HepG2 (cell line): ENCODE measurements around the gene EMC1. TPM values are rescaled to one million over a fixed set of nuclear protein-coding genes. Genes with fewer than 3 reads are reported as not detected.
A peak's percentile ranks its signal among the peaks of the same experiment; 100 is the strongest.

Experiments
- FLYWCH1 ChIP-seq: sonication (generic); formaldehyde crosslinking; IDR thresholded peaks from 2 replicates; pipeline ENCODE4 v1.8.1; 2023; ENCODE audit warnings: mild to moderate bottlenecking, missing genetic modification reagents
- FOXA3 ChIP-seq: IDR thresholded peaks from 2 replicates; pipeline ENCODE4 v1.6.1; 2016; ENCODE audit warnings: missing genetic modification reagents, missing compliant biosample characterization
- HNRNPL ChIP-seq: fragments of 200-400 bp; formaldehyde crosslinking; IDR thresholded peaks from 2 replicates; pipeline ENCODE4 v1.6.1; 2017; ENCODE audit warnings: mild to moderate bottlenecking, low read depth, low read length
- NFYC ChIP-seq: IDR thresholded peaks from 2 replicates; pipeline ENCODE4 v1.6.1; 2016; ENCODE audit warnings: missing genetic modification reagents, missing compliant biosample characterization
- POGZ ChIP-seq: sonication (generic); formaldehyde crosslinking; IDR thresholded peaks from 2 replicates; pipeline ENCODE4 v1.4.0; 2020; ENCODE audit warnings: mild to moderate bottlenecking, missing genetic modification reagents
- STAT5B ChIP-seq: sonication (generic); formaldehyde crosslinking; IDR thresholded peaks from 2 replicates; pipeline ENCODE4 v1.4.0; 2020; ENCODE audit warnings: missing genetic modification reagents
- ZNF33B ChIP-seq: sonication (generic); formaldehyde crosslinking; IDR thresholded peaks from 2 replicates; pipeline ENCODE4 v1.5.1; 2020; ENCODE audit warnings: mild to moderate bottlenecking, missing genetic modification reagents
- ZNF430 ChIP-seq: sonication (generic); formaldehyde crosslinking; IDR thresholded peaks from 2 replicates; pipeline ENCODE4 v1.9.0; 2021; ENCODE audit warnings: mild to moderate bottlenecking, missing genetic modification reagents
- ZNF460 ChIP-seq: sonication (generic); formaldehyde crosslinking; IDR thresholded peaks from 2 replicates; pipeline ENCODE4 v1.5.1; 2020; ENCODE audit warnings: missing genetic modification reagents, mild to moderate bottlenecking, borderline replicate concordance
- ZNF550 ChIP-seq: sonication (generic); formaldehyde crosslinking; IDR thresholded peaks from 2 replicates; pipeline ENCODE4 v1.4.0; 2020; ENCODE audit warnings: mild to moderate bottlenecking, missing genetic modification reagents, borderline replicate concordance
- ZNF557 ChIP-seq: sonication (generic); formaldehyde crosslinking; IDR thresholded peaks from 2 replicates; pipeline ENCODE4 v1.4.0; 2020; ENCODE audit warnings: missing genetic modification reagents
- ZNF790 ChIP-seq: sonication (generic); formaldehyde crosslinking; IDR thresholded peaks from 2 replicates; pipeline ENCODE4 v1.8.0; 2022; ENCODE audit warnings: missing genetic modification reagents, mild to moderate bottlenecking, borderline replicate concordance
- polyA plus RNA-seq, 8 experiments: library from polyadenylated mRNA; depleted of rRNA in 3 of 8; stranded (reverse) in 7 of 8; unstranded in 1 of 8; fragments of >200 nt; fragmentation: Illumina TruSeq in 4 of 8; extraction: Trizol in 4 of 8; gene quantifications; 2 replicates each; pipeline versions ENCODE4 v1.2.1 to v1.2.3, GENCODE V29; 2011 to 2016; ENCODE audit warnings: low read depth in 4 of 8, missing spikeins in 1 of 8, mixed read lengths in 1 of 8; ENCODE audit not compliant: insufficient read depth in 1 of 8
- total RNA-seq, 5 experiments: library from RNA; depleted of rRNA; stranded (reverse); fragments of >200 nt; fragmentation: Illumina TruSeq; extraction: Trizol; gene quantifications; 2 replicates each; pipeline ENCODE4 v1.2.3, GENCODE V29; 2016; ENCODE audit warnings: low read depth in 1 of 5
- TF ChIP-seq, protein P1 (sequence below): sonication (generic); formaldehyde crosslinking; IDR thresholded peaks from 2 replicates; pipeline ENCODE4 v1.5.1; 2020; ENCODE audit warnings: missing genetic modification reagents, mild to moderate bottlenecking, borderline replicate concordance
- TF ChIP-seq, protein P2 (sequence below): IDR thresholded peaks from 2 replicates; pipeline ENCODE4 v1.6.1; 2016; ENCODE audit warnings: low read depth, missing genetic modification reagents, missing compliant biosample characterization
- TF ChIP-seq, protein P3 (sequence below): IDR thresholded peaks from 2 replicates; pipeline ENCODE4 v1.6.1; 2012; ENCODE audit warnings: low read depth, low read length, improper control_type of control experiment
- TF ChIP-seq, protein P4 (sequence below): sonication (generic); formaldehyde crosslinking; IDR thresholded peaks from 2 replicates; pipeline ENCODE4 v1.4.0; 2020; ENCODE audit warnings: missing genetic modification reagents

Gene EMC1
- total and polyA plus RNA-seq, 2 of the 13 experiments (the other 11 are each of a cell fraction or from before 2014, with no cell fraction given): 38.0 to 61.3 TPM

DNA sequence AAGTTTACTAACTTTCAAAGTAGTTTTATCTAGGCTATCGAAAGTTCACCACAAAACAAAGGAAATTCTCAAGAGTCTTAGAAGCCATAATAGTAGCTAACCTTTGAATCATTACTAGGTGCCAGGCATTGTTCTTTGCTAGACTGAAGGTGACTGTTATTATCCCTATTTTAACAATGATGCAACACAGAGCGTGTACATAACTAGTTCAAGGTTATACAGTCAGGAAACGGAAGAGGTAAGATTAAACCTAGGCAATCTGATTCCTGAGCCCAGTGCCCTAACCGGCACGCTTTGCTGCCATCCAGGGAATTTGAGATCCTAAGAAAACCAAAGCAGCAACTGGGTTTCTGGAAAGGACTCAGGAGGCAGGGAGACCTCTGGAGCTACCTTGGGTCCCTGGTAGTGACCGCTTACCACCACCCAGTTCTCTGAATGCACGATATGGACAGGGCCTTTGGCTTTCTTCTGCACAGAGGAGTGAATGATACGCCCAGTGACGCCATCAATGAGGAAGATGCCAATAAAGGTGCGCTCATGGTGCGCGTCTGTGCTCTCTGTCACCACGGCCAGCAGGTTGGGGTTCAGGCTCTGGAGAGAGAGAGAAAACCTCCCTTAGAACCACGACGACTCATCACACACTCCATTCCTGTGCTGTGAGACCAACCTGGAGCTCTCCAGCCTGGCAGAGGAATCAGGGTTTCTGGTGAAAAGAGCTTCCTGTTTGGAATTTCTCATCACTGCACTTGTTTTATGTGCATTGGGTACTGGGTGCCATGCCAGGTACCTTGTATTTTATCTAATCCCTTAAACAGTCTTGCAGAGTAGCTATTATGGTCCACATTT is 28.1 kb downstream of the EMC1 start (continued):
- TF ChIP-seq, protein P1, sequence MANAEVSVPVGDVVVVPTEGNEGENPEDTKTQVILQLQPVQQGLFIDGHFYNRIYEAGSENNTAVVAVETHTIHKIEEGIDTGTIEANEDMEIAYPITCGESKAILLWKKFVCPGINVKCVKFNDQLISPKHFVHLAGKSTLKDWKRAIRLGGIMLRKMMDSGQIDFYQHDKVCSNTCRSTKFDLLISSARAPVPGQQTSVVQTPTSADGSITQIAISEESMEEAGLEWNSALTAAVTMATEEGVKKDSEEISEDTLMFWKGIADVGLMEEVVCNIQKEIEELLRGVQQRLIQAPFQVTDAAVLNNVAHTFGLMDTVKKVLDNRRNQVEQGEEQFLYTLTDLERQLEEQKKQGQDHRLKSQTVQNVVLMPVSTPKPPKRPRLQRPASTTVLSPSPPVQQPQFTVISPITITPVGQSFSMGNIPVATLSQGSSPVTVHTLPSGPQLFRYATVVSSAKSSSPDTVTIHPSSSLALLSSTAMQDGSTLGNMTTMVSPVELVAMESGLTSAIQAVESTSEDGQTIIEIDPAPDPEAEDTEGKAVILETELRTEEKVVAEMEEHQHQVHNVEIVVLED (CRISPR knock-in tag): no peak
- TF ChIP-seq ZNF550 (CRISPR knock-in tag) (no peak), ZNF460 (CRISPR knock-in tag) (no peak), FLYWCH1 (CRISPR knock-in tag) (no peak), POGZ (CRISPR knock-in tag) (0 out of 2 replicates have a peak, but pooled peaks have one; percentile 25), ZNF790 (CRISPR knock-in tag) (no peak), STAT5B (CRISPR knock-in tag) (no peak), ZNF430 (CRISPR knock-in tag) (no peak), ZNF557 (CRISPR knock-in tag) (no peak), FOXA3 (peak; percentile 89), ZNF33B (CRISPR knock-in tag) (no peak), HNRNPL (no peak), NFYC (no peak)
- TF ChIP-seq, protein P2, sequence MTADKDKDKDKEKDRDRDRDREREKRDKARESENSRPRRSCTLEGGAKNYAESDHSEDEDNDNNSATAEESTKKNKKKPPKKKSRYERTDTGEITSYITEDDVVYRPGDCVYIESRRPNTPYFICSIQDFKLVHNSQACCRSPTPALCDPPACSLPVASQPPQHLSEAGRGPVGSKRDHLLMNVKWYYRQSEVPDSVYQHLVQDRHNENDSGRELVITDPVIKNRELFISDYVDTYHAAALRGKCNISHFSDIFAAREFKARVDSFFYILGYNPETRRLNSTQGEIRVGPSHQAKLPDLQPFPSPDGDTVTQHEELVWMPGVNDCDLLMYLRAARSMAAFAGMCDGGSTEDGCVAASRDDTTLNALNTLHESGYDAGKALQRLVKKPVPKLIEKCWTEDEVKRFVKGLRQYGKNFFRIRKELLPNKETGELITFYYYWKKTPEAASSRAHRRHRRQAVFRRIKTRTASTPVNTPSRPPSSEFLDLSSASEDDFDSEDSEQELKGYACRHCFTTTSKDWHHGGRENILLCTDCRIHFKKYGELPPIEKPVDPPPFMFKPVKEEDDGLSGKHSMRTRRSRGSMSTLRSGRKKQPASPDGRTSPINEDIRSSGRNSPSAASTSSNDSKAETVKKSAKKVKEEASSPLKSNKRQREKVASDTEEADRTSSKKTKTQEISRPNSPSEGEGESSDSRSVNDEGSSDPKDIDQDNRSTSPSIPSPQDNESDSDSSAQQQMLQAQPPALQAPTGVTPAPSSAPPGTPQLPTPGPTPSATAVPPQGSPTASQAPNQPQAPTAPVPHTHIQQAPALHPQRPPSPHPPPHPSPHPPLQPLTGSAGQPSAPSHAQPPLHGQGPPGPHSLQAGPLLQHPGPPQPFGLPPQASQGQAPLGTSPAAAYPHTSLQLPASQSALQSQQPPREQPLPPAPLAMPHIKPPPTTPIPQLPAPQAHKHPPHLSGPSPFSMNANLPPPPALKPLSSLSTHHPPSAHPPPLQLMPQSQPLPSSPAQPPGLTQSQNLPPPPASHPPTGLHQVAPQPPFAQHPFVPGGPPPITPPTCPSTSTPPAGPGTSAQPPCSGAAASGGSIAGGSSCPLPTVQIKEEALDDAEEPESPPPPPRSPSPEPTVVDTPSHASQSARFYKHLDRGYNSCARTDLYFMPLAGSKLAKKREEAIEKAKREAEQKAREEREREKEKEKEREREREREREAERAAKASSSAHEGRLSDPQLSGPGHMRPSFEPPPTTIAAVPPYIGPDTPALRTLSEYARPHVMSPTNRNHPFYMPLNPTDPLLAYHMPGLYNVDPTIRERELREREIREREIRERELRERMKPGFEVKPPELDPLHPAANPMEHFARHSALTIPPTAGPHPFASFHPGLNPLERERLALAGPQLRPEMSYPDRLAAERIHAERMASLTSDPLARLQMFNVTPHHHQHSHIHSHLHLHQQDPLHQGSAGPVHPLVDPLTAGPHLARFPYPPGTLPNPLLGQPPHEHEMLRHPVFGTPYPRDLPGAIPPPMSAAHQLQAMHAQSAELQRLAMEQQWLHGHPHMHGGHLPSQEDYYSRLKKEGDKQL (CRISPR knock-in tag): no peak
- TF ChIP-seq, protein P3, sequence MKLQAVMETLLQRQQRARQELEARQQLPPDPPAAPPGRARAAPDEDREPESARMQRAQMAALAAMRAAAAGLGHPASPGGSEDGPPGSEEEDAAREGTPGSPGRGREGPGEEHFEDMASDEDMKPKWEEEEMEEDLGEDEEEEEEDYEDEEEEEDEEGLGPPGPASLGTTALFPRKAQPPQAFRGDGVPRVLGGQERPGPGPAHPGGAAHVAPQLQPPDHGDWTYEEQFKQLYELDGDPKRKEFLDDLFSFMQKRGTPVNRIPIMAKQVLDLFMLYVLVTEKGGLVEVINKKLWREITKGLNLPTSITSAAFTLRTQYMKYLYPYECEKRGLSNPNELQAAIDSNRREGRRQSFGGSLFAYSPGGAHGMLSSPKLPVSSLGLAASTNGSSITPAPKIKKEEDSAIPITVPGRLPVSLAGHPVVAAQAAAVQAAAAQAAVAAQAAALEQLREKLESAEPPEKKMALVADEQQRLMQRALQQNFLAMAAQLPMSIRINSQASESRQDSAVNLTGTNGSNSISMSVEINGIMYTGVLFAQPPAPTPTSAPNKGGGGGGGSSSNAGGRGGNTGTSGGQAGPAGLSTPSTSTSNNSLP: peak; percentile 56; the same call in 1 of the 2 replicates
- TF ChIP-seq, protein P4, sequence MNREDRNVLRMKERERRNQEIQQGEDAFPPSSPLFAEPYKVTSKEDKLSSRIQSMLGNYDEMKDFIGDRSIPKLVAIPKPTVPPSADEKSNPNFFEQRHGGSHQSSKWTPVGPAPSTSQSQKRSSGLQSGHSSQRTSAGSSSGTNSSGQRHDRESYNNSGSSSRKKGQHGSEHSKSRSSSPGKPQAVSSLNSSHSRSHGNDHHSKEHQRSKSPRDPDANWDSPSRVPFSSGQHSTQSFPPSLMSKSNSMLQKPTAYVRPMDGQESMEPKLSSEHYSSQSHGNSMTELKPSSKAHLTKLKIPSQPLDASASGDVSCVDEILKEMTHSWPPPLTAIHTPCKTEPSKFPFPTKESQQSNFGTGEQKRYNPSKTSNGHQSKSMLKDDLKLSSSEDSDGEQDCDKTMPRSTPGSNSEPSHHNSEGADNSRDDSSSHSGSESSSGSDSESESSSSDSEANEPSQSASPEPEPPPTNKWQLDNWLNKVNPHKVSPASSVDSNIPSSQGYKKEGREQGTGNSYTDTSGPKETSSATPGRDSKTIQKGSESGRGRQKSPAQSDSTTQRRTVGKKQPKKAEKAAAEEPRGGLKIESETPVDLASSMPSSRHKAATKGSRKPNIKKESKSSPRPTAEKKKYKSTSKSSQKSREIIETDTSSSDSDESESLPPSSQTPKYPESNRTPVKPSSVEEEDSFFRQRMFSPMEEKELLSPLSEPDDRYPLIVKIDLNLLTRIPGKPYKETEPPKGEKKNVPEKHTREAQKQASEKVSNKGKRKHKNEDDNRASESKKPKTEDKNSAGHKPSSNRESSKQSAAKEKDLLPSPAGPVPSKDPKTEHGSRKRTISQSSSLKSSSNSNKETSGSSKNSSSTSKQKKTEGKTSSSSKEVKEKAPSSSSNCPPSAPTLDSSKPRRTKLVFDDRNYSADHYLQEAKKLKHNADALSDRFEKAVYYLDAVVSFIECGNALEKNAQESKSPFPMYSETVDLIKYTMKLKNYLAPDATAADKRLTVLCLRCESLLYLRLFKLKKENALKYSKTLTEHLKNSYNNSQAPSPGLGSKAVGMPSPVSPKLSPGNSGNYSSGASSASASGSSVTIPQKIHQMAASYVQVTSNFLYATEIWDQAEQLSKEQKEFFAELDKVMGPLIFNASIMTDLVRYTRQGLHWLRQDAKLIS (CRISPR knock-in tag): no peak
